ENCODE data around the gene OOEP.
"Not testable (repeated sequence)": the region's sequence is repeated elsewhere in the genome, so short reads cannot be mapped to it uniquely, and the experiment has no call there.

Gene OOEP

GRCh38 chr6:73369563-73369962, at the start of gene OOEP:
TSS of gene OOEP (minus strand) at chr6:73369897. CDS start at chr6:73369792, 105 bp downstream.
- no peak for DNase-seq

GRCh38 chr6:73418081-73418741, 48.5 kb upstream of the OOEP start:
- DNase-seq, result no peak

DNA sequence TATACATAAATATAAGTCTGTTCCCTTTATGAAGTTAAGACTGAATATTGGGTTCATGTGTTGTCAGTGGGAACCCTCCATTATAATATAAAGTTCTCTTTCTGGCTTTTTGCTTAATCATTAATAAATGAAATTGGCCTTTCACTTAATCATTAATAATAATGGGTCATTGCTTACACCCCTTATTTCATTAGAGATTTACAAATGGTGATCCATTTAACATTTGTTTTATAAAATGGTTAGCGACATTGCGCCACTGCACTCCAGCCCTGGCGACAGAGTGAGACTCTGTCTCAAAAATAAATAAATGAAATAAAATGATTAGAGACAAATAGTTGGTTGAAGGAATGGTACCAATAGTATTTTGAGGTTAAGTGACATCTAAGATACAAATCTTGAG, 43.4 kb upstream of the OOEP start:
- DNase-seq, result no peak

DNA sequence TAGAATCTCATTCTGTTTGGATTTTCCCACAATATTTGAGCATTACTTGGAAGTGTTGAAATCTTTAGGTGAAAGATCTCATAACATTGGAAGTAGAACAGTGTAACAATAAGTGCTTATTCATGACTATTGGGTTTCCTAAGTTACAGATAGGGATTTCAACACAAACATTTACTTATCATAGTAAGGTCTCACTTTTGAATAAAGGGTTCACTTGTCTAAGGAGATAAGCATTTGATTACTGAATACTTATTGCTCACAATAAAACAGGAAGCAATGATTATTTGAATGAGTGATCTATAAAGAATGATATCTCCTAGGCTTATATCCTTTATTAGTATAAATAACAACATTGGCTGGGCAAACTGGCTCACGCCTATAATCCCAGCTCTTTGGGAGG, 39.7 kb upstream of the OOEP start:
- DNase-seq, result no peak

- DNase-seq, result no peak
Observed at GRCh38 chr6:73400656-73401055, 31.0 kb upstream of the OOEP start.

DNA sequence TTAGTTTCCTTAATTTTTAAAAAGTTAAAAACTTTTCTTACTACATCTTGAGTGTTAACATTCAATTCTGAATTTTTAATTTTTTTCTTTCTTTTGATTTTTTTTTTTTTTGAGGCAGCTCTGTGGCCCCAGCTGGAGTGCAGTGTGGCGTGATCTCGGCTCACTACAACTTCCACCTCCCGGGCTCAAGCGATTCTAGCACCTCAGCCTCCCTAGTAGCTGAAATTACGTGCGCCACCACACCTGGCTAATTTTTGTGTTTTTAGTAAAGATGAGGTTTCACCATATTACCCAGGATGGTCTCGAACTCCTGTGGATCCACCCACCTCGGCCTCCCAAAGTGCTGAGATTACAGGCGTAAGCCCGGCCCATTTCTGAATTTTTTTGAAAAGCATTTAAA, 26.2 kb upstream of the OOEP start:
- DNase-seq, result no peak

- DNase-seq, result no peak
Observed at GRCh38 chr6:73394577-73395354, 25.1 kb upstream of the OOEP start, which contains the start of gene DDX43. TSS of gene DDX43 (plus strand) at chr6:73394828. CDS start at chr6:73394906, 78 bp downstream.

DNA sequence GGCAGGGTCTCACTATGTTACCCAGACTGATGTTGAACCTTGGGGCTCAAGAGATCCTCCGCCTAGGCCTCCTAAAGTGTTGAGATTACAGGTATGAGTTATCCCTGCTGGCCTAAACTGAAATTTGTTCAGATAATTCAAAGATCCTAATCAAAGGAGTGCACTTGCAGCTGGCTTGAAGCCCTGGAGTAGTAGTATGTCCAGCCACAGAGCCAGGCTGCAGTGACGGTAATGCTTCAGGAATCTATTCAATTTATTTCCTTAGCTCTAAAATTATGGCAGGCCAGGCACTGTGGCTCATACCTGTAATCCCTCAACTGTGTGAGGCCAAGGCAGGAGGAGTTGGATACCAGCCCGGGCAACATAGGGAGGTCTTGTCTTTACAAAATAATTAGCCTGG, 23.6 kb upstream of the OOEP start:
- no peak for DNase-seq

DNA sequence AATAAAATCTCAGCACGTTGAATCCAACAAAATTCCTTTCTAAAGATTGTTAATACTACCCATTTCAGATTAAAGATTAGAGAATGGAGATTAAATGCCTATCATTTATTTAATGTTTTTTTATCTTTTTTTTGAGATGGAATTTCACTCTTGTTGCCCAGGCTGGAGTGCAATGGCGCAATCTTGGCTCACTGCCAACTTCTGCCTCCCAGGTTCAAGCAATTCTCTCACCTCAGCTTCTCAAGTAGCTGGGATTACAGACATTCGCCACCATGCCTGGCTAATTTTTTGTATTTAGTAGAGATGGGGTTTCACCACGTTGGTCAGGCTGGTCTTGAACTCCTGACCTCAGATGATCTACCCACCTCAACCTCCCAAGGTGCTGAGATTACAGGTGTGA, 22.5 kb upstream of the OOEP start:
- DNase-seq, result not testable (repeated sequence)

GRCh38 chr6:73391675-73392074, 22.0 kb upstream of the OOEP start:
- no peak for DNase-seq

DNA sequence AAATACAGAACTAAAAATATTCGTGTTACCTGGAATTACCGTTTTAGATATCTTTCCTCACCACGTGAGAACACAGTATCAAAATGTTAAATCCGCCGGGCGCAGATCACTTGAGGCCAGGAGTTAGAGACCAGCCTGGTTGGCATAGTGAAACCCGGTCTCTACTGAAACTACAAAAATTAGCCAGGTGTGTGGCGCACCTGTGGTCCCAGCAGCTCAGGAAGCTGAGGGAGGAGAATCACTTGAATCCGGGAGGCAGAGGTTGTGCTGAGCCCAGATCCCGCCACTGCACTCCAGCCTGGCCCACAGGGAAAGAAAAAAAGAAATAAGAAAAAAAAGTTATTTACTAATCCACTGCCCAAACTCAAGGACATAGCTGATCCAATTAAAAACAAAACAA, 20.2 kb upstream of the OOEP start:
- DNase-seq, result no peak

- DNase-seq, result peak; percentile 41
Observed at GRCh38 chr6:73388800-73389512, 19.3 kb upstream of the OOEP start.

DNA sequence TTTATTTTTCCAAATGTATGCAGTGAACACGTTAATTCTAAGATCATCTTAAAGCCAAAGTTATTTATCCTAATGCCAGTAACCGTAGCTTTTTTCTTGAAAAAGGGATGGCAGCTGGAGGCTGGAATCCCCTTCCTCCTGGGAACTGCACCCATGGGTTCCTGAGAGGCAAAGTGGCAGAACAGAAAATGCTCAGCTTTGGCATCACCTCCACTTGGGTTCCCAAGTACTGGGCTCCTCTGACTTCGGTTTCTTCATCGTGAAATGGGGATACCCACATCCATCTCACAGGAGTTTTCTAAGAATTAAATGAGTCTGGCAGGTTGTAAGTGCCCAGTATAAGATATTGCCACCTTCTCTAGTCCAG, 18.7 kb upstream of the OOEP start:
- no peak for DNase-seq

- DNase-seq, result no peak
Observed at GRCh38 chr6:73382462-73383113, 12.9 kb upstream of the OOEP start.

- not testable (repeated sequence) for DNase-seq
Observed at GRCh38 chr6:73381531-73381930, 11.8 kb upstream of the OOEP start.

- DNase-seq, result no peak
Observed at GRCh38 chr6:73377225-73377624, 7.5 kb upstream of the OOEP start.

DNA sequence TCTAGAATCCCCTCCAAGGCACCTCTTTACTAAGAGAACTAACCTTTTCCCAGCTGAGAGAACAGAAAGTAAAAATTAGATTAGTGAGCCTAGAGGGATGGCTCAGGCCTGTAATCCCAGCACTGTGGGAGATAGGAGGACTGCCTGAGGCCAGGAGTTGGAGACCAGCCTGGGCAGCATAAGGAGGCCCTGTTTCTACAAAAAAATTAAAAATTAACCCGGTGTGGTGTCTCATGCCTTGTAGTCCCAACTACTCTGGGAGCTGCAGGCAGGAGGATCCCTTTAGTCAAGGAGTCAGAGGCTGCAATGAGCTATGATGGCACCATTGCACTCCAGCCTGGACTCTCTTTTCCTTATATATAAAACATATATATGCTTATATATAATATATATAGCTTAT, 5.5 kb upstream of the OOEP start:
- DNase-seq, result no peak

- no peak for DNase-seq
Observed at GRCh38 chr6:73372516-73372915, 2.8 kb upstream of the OOEP start.

DNA sequence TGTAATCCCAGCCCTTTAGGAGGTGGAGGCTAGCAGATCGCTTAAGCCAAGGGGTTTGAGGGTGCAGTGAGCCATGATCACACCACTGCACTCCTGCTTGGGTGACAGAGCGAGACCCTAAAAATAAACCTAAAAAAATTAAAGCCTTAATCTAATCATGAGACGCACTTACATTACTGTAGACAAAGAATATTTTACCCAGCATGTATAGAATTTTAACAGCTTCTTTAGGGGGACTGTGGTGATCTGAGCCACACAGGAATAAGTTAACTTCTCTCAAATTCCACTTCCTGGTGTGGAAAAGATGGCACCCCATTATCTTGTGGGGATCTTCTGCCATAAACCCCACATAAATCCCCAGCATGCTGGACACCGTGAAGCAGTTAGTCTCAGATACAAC, 2.3 kb upstream of the OOEP start:
- DNase-seq, result no peak

DNA sequence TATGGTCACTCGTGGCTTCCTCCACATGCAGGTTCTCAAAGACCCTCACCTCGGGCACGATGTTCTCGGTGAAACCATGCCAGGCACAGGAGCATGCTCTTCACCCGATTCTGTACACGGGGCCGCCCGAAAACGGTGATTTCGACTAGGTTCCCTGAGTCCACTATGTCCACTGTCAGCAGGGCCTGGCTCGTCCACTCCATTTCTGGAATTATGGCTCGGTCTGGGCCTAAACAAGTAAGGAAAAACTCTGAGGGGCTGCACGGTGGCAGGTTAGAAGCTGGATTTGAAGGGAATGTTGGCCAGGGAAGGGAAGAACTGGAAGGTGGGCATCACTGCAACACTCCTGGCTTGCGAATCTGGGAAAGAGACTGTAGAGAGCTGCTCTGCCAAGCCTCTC, 540 bp downstream of the OOEP start:
- no peak for DNase-seq

GRCh38 chr6:73368675-73369074, 1.0 kb downstream of the OOEP start:
- no peak for DNase-seq

- no peak for DNase-seq
Observed at GRCh38 chr6:73367761-73368355, 1.8 kb downstream of the OOEP start.

DNA sequence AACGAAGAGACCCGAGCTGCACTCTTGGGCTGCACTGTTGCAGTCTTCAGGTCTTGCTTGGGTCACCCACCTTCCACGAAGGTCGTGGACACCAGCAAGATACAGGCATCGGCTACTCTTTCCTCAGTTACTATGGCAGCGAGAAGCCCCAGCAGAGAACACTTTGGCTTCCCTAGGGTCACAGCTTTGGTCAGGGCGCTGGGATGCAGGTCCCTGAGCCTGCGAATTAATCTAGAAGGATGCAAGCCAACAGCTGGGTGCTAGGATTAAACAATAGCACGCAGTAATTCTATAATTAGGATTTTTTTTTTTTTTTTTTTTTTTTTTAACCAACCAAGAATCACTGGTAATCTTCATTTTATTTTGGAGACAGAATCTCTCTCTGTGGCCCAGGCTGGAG, 5.1 kb downstream of the OOEP start:
- no peak for DNase-seq
